IPS DF 6.9 (cell line): ENCODE results near the gene C18orf54.
A peak's percentile ranks its signal among the peaks of the same experiment; 100 is the strongest.

Source experiments
- DNase-seq: peaks from one replicate; pipeline ENCODE4 v3.0.0-alpha.2; 2013; ENCODE audit warnings: low read depth, low spot score
- H3K27ac ChIP-seq: one replicate; pipeline ENCODE4 v1.5.1; 2013; ENCODE audit warnings: low read length, control low read depth
- H3K27me3 ChIP-seq: 2 replicates; pipeline ENCODE4 v1.6.1; 2013; ENCODE audit warnings: mild to moderate bottlenecking, low read length; ENCODE audit not compliant: control insufficient read depth, insufficient read depth
- H3K36me3 ChIP-seq: 2 replicates; pipeline ENCODE4 v1.6.1; 2013; ENCODE audit warnings: low read length; ENCODE audit not compliant: control insufficient read depth, insufficient read depth
- H3K4me1 ChIP-seq: 2 replicates; pipeline ENCODE4 v1.6.1; 2013; ENCODE audit warnings: low read length; ENCODE audit not compliant: control insufficient read depth, insufficient read depth
- H3K4me3 ChIP-seq: 2 replicates; pipeline ENCODE4 v1.5.1; 2013; ENCODE audit warnings: mild to moderate bottlenecking, low read length
- H3K9me3 ChIP-seq: 2 replicates; pipeline ENCODE4 v1.6.1; 2013; ENCODE audit warnings: low read length, inconsistent platforms; ENCODE audit not compliant: control insufficient read depth, insufficient read depth
- WGBS: extraction: QIAGEN DNeasy Blood & Tissue Kit; methylation state at CpG from one replicate; pipeline ENCODE4 v1.1.7; 2013; ENCODE audit warnings: mixed read lengths, missing lambda C conversion rate; ENCODE audit not compliant: insufficient read length, insufficient coverage; 5-methylcytosine and 5-hydroxymethylcytosine counted together

Gene C18orf54

GRCh38 chr18:54351186-54351585 is 6.5 kb upstream of the C18orf54 start:
- Histone ChIP-seq H3K27ac (no peak overlapping the region), H3K4me3 (no peak overlapping the region), H3K36me3 (no peaks in the 10 kb centered on the region), H3K9me3 (no peaks in the 10 kb centered on the region), H3K27me3 (no peaks in the 10 kb centered on the region), H3K4me1 (no peaks in the 10 kb centered on the region)
- no peak for DNase-seq
- WGBS, result no CpG with 5 or more reads among the region's 1 CpG

- WGBS, result no CpG with 5 or more reads among the region's 15 CpGs
- H3K27ac ChIP-seq, result no peak overlapping the region
- peak overlapping the region; percentile 78; the same call in 1 of the 2 replicates for H3K4me3 ChIP-seq
- DNase-seq, result no peak
- no peaks in the 10 kb centered on the region for H3K9me3 ChIP-seq
- H3K27me3 ChIP-seq, result no peaks in the 10 kb centered on the region
- no peaks in the 10 kb centered on the region; the same call in 1 of the 2 replicates for H3K36me3 ChIP-seq
- no peaks in the 10 kb centered on the region for H3K4me1 ChIP-seq
These were observed 535 bp upstream of the C18orf54 start for GRCh38 chr18:54357082-54357659.

- Histone ChIP-seq H3K27ac (no peak overlapping the region), H3K36me3 (no peaks in the 10 kb centered on the region; the same call in 1 of the 2 replicates), H3K4me3 (peak overlapping the region; percentile 78), H3K27me3 (no peaks in the 10 kb centered on the region), H3K4me1 (no peaks in the 10 kb centered on the region), H3K9me3 (no peaks in the 10 kb centered on the region)
- no peak for DNase-seq
- WGBS, result no CpG with 5 or more reads among the region's 21 CpGs
These were observed 862 bp downstream of the C18orf54 start for GRCh38 chr18:54358495-54359040.

GRCh38 chr18:54359233-54359632 is 1.5 kb downstream of the C18orf54 start:
- no peaks in the 10 kb centered on the region for H3K27me3 ChIP-seq
- no peaks in the 10 kb centered on the region for H3K4me1 ChIP-seq
- no CpG with 5 or more reads among the region's 6 CpGs for WGBS
- no peak for DNase-seq
- H3K4me3 ChIP-seq, result no peak overlapping the region; the same call in 1 of the 2 replicates
- no peaks in the 10 kb centered on the region; the same call in 1 of the 2 replicates for H3K36me3 ChIP-seq
- no peak overlapping the region for H3K27ac ChIP-seq
- H3K9me3 ChIP-seq, result no peaks in the 10 kb centered on the region

- no peaks in the 10 kb centered on the region; the same call in 1 of the 2 replicates for H3K36me3 ChIP-seq
- 100% methylated on average over 1 of the region's 3 CpGs for WGBS
- no peaks in the 10 kb centered on the region for H3K4me1 ChIP-seq
- no peaks in the 10 kb centered on the region for H3K27me3 ChIP-seq
- no peak overlapping the region for H3K27ac ChIP-seq
- no peaks in the 10 kb centered on the region for H3K9me3 ChIP-seq
- no peak for DNase-seq
- H3K4me3 ChIP-seq, result no peak overlapping the region
These were observed 2.7 kb downstream of the C18orf54 start for GRCh38 chr18:54360406-54360805.

- H3K4me3 ChIP-seq, result no peak overlapping the region
- no CpG with 5 or more reads among the region's 4 CpGs for WGBS
These were observed 20.4 kb downstream of the C18orf54 start for GRCh38 chr18:54378057-54378456.

GRCh38 chr18:54381640-54382039 is 23.9 kb downstream of the C18orf54 start:
- Histone ChIP-seq H3K36me3 (no peaks in the 10 kb centered on the region; the same call in 1 of the 2 replicates), H3K27ac (no peak overlapping the region), H3K27me3 (no peaks in the 10 kb centered on the region), H3K9me3 (no peaks in the 10 kb centered on the region), H3K4me1 (no peaks in the 10 kb centered on the region; the same call in 1 of the 2 replicates), H3K4me3 (no peak overlapping the region)
- WGBS, result 100% methylated on average over 2 of the region's 2 CpGs
- no peak for DNase-seq

More at GRCh38 chr18:54378057-54378456, 20.4 kb downstream of the C18orf54 start:
- no peaks in the 10 kb centered on the region for H3K9me3 ChIP-seq
- H3K4me1 ChIP-seq, result no peaks in the 10 kb centered on the region; the same call in 1 of the 2 replicates
- no peaks in the 10 kb centered on the region; the same call in 1 of the 2 replicates for H3K36me3 ChIP-seq
- no peaks in the 10 kb centered on the region for H3K27me3 ChIP-seq
- DNase-seq, result no peak
- no peak overlapping the region for H3K27ac ChIP-seq

GRCh38 chr18:54382076-54382475 is 24.4 kb downstream of the C18orf54 start:
- H3K36me3 ChIP-seq, result no peaks in the 10 kb centered on the region; the same call in 1 of the 2 replicates
- no peaks in the 10 kb centered on the region; the same call in 1 of the 2 replicates for H3K4me1 ChIP-seq
- no peak overlapping the region for H3K4me3 ChIP-seq
- H3K27ac ChIP-seq, result no peak overlapping the region
- no peak for DNase-seq
- WGBS, result no CpG with 5 or more reads among the region's 3 CpGs
- no peaks in the 10 kb centered on the region for H3K27me3 ChIP-seq
- no peaks in the 10 kb centered on the region for H3K9me3 ChIP-seq

- H3K4me3 ChIP-seq, result no peak overlapping the region
- H3K27me3 ChIP-seq, result no peaks in the 10 kb centered on the region
- no CpG with 5 or more reads among the region's 8 CpGs for WGBS
- no peak overlapping the region for H3K27ac ChIP-seq
- no peak for DNase-seq
- H3K9me3 ChIP-seq, result no peaks in the 10 kb centered on the region
- H3K36me3 ChIP-seq, result no peaks in the 10 kb centered on the region; the same call in 1 of the 2 replicates
- H3K4me1 ChIP-seq, result no peaks in the 10 kb centered on the region; the same call in 1 of the 2 replicates
These were observed 25.1 kb downstream of the C18orf54 start for GRCh38 chr18:54382733-54383252.

GRCh38 chr18:54386043-54386442 is 28.3 kb downstream of the C18orf54 start:
- DNase-seq, result no peak

More at GRCh38 chr18:54386043-54386442, 28.3 kb downstream of the C18orf54 start:
- no CpG with 5 or more reads among the region's 4 CpGs for WGBS
- H3K27me3 ChIP-seq, result no peaks in the 10 kb centered on the region
- H3K4me1 ChIP-seq, result no peaks in the 10 kb centered on the region; the same call in 1 of the 2 replicates
- H3K27ac ChIP-seq, result no peak overlapping the region
- H3K4me3 ChIP-seq, result no peak overlapping the region
- no peaks in the 10 kb centered on the region for H3K9me3 ChIP-seq
- no peaks in the 10 kb centered on the region for H3K36me3 ChIP-seq
